ES-I3 (cell line): ENCODE data around the gene MS4A3.
"Not testable (repeated sequence)": the region's sequence is repeated elsewhere in the genome, so short reads cannot be mapped to it uniquely, and the experiment has no call there.

ENCODE experiments used
- H3K36me3 ChIP-seq: 2 replicates; pipeline ENCODE4 v1.6.1; 2013; ENCODE audit warnings: mild to moderate bottlenecking, low read length, control low read depth, moderate library complexity; ENCODE audit not compliant: insufficient read depth
- H3K4me1 ChIP-seq: 2 replicates; pipeline ENCODE4 v1.6.1; 2013; ENCODE audit warnings: mild to moderate bottlenecking, control low read depth, low read length; ENCODE audit not compliant: insufficient read depth
- H3K9ac ChIP-seq: 2 replicates; pipeline ENCODE4 v1.6.1; 2013; ENCODE audit warnings: low read depth, mild to moderate bottlenecking, low read length, moderate library complexity
- H3K9me3 ChIP-seq: 2 replicates; pipeline ENCODE4 v1.6.1; 2013; ENCODE audit warnings: mild to moderate bottlenecking, low read length, moderate library complexity; ENCODE audit not compliant: control insufficient read depth, insufficient read depth

The MS4A3 gene, protein sequence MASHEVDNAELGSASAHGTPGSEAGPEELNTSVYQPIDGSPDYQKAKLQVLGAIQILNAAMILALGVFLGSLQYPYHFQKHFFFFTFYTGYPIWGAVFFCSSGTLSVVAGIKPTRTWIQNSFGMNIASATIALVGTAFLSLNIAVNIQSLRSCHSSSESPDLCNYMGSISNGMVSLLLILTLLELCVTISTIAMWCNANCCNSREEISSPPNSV

GRCh38 chr11:60056349-60056969 is at the start of gene MS4A3:
Gene MS4A3 (plus strand): TSS chr11:60056665. CDS start chr11:60061161, 4,496 bp downstream.
- H3K9ac ChIP-seq = no peak within 1 kb of the TSS
- no peaks in the 10 kb centered on the region for H3K9me3 ChIP-seq
- no peaks in the 10 kb centered on the region for H3K36me3 ChIP-seq
- peaks cover 5% of the 10 kb centered on the region; the same call in 1 of the 2 replicates for H3K4me1 ChIP-seq

GRCh38 chr11:60016881-60017280 is 39.6 kb upstream of the MS4A3 start, which contains the start of gene OOSP4B:
Gene OOSP4B (plus strand): TSS chr11:60017181.
- no peak within 1 kb of the TSS for H3K9ac ChIP-seq
- H3K36me3 ChIP-seq = no peaks in the 10 kb centered on the region
- H3K4me1 ChIP-seq = no peaks in the 10 kb centered on the region
- no peaks in the 10 kb centered on the region for H3K9me3 ChIP-seq

DNA sequence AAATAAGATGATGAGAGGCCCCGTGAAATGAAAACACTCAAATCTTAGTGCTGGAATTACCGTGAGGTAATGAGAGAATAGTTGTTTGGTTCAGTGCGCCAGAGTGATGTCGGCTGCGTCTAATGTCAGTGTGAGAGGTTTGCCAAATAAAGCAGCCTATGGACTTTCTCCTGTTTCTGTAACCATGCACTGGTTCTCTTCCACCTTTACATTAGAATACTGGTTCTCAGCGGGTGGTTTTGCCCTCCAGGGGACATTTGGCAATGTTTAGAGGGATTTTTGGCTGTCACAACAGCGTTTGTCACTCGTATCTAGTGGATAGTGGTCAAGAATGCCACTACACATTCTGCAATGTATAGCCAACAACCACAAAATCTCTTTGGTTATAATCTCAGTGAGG is 38.4 kb upstream of the MS4A3 start:
- H3K4me1 ChIP-seq = no peaks in the 10 kb centered on the region
- no peaks in the 10 kb centered on the region for H3K9me3 ChIP-seq
- H3K36me3 ChIP-seq = no peaks in the 10 kb centered on the region
- no peak overlapping the region for H3K9ac ChIP-seq

- H3K36me3 ChIP-seq, H3K9me3 ChIP-seq, H3K4me1 ChIP-seq, H3K9ac ChIP-seq: not testable (repeated sequence)
Observed at GRCh38 chr11:60020376-60020775, 36.1 kb upstream of the MS4A3 start.

DNA sequence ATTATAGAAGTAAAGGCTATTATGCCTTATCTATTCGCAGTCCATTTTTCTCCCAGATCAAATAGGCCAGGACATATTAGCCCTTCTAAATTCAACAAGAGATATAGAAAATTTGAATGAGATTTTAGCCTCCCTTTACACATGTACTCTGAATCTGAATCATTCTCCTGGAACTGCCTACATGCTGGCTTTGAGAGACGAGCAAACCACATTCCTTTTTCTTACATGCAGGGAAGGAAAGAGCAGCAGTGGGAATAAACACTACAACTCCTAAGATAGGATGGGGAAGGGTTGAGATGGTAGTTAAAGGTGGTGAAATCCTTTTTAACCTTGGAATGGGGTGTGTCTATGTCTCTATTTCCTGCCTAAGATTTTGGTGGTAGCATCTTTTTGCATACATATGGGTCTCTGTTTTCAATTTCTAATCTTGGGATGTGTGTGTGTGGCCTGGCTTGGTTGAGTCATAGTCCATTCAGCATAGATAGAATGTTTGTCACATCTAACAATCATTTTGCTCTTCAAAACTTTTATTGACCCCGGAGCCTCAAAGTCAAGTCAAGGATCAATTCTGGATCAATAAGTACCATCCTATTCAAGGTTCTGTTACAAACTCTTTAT is 27.3 kb upstream of the MS4A3 start:
- no peaks in the 10 kb centered on the region for H3K4me1 ChIP-seq
- no peaks in the 10 kb centered on the region for H3K36me3 ChIP-seq
- no peaks in the 10 kb centered on the region for H3K9me3 ChIP-seq
- no peak overlapping the region for H3K9ac ChIP-seq

GRCh38 chr11:60040109-60040508 is 16.4 kb upstream of the MS4A3 start, which contains the start of gene OOSP2:
Gene OOSP2 (plus strand): TSS chr11:60040409. CDS start chr11:60040460, 51 bp downstream.
- Histone ChIP-seq H3K9ac (no peak within 1 kb of the TSS), H3K4me1 (peaks cover 3% of the 10 kb centered on the region; the same call in 1 of the 2 replicates), H3K9me3 (no peaks in the 10 kb centered on the region), H3K36me3 (no peaks in the 10 kb centered on the region)

- H3K9me3 ChIP-seq, H3K9ac ChIP-seq, H3K36me3 ChIP-seq, H3K4me1 ChIP-seq: not testable (repeated sequence)
Observed at GRCh38 chr11:60050422-60050821, 6.0 kb upstream of the MS4A3 start.

GRCh38 chr11:60050839-60051238 is 5.6 kb upstream of the MS4A3 start:
- not testable (repeated sequence) for H3K4me1 ChIP-seq, H3K36me3 ChIP-seq, H3K9me3 ChIP-seq, H3K9ac ChIP-seq

GRCh38 chr11:60059052-60059451 is 2.6 kb downstream of the MS4A3 start:
- H3K9me3 ChIP-seq = no peaks in the 10 kb centered on the region
- H3K4me1 ChIP-seq = peaks cover 5% of the 10 kb centered on the region; the same call in 1 of the 2 replicates
- no peak overlapping the region for H3K9ac ChIP-seq
- H3K36me3 ChIP-seq = no peaks in the 10 kb centered on the region

DNA sequence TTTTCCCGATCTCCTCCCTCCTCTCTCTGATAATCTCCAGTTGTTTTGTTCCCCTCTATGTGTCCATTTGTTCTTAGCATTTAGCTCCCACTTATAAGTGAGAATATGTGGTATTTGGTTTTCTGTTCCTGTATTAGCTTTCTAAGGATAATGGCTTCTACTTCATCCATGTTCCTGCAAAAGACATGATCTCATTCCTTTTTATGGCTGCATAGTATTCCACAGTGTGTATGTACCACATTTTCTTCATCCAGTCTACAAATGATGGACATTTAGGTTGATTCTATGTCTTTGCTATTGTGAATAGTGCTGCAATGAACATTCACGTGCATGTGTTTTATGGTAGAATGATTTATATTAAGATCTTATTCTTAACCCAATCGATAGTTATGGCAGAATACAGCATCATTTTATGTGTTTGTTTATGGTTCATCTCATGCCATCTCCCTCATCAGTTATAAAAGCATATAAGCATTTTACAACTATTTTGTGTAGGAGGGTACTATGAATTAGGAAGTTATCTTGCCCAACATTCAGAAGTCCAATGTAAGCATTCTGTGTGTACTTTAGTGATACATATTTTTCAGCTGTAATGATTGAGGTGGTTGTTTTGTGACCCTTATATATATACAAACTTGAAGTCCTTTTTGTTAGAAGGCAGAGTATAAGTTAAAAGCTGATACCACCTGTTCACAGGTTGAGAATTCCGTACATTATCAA is 3.2 kb downstream of the MS4A3 start:
- Histone ChIP-seq H3K36me3 (no peaks in the 10 kb centered on the region), H3K4me1 (peaks cover 5% of the 10 kb centered on the region; the same call in 1 of the 2 replicates), H3K9me3 (no peaks in the 10 kb centered on the region), H3K9ac (no peak overlapping the region)

- no peaks in the 10 kb centered on the region for H3K9me3 ChIP-seq
- H3K4me1 ChIP-seq = no peaks in the 10 kb centered on the region
- no peaks in the 10 kb centered on the region for H3K36me3 ChIP-seq
- H3K9ac ChIP-seq = no peak overlapping the region
Observed at GRCh38 chr11:60064111-60064510, 7.6 kb downstream of the MS4A3 start.

DNA sequence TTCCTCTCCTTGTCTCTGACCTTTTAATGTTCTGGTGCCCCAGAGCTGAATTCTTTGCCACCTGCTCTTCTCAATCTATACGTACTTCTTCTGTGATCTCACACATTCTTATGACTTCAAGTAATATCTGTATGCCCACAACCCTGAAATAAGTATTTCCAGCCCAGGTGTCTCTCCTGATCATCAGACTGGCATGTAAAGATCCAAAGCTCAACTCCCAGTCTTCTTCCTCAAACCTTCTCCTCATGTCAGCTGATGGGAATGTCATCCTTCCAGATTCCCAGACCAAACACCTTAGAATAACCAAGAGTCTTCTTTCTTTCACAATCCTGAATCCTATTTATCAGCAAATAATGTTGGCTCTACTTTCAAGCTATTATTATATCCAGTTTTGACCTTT is 9.3 kb downstream of the MS4A3 start:
- no peaks in the 10 kb centered on the region for H3K36me3 ChIP-seq
- no peaks in the 10 kb centered on the region for H3K4me1 ChIP-seq

DNA sequence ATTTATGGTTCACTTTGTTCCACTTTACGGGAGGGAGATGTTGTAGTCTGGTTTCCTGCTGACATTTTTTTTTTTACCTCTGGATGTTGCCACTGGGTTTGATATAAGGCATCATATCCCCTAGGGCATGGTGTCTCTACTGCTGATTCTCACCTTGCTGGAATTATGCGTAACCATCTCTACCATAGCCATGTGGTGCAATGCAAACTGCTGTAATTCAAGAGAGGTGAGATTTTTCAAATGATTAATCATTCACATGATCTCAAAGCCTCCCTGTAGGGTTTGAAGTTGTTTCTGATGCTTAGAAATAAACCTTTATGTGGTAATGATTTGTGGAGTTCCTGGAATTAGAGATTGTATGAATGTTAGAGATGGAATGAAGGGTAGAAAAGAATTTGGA is 13.0 kb downstream of the MS4A3 start:
- Histone ChIP-seq H3K4me1 (no peaks in the 10 kb centered on the region), H3K9ac (no peak overlapping the region), H3K9me3 (no peaks in the 10 kb centered on the region), H3K36me3 (no peaks in the 10 kb centered on the region)

More for the DNA sequence above, 9.3 kb downstream of the MS4A3 start:
- H3K9me3 ChIP-seq = no peaks in the 10 kb centered on the region
- H3K9ac ChIP-seq = no peak overlapping the region

GRCh38 chr11:60071644-60072043 is 15.2 kb downstream of the MS4A3 start:
- not testable (repeated sequence) for H3K9me3 ChIP-seq, H3K4me1 ChIP-seq, H3K9ac ChIP-seq, H3K36me3 ChIP-seq
